GM20431 (cell line): ENCODE measurements around the gene SCGB1A1.
"Not testable (repeated sequence)": the region's sequence is repeated elsewhere in the genome, so short reads cannot be mapped to it uniquely, and the experiment has no call there.

Source experiments
- in situ Hi-C: fragments of 300-500 bp; cut with MseI, MboI; formaldehyde crosslinking; loops from one replicate; pipeline ENCODE4 v1.15.0; 2020; ENCODE audit warnings: low sequenced_read_pairs; ENCODE audit not compliant: unreplicated experiment

The SCGB1A1 gene, protein sequence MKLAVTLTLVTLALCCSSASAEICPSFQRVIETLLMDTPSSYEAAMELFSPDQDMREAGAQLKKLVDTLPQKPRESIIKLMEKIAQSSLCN

DNA sequence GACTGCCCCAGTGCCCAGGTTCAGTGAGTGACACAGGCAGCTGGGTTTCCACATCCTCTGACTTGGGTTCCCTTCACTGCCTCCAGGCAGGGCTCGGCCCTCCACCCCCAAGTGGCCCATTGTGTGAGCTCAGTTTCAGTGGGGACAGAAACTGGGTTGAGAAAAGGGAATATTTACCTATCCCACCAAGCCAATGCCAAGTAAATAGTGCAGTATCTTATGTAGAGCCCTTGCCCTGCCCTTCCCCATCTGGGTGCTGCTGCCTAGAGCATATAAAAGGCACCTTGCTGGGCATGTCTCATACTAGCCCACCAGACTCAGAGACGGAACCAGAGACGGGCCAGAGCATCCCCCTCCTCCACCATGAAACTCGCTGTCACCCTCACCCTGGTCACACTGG lies at the start of gene SCGB1A1:
TSS of gene SCGB1A1 (plus strand) at position 301 of the 400 bp plus-strand sequence. CDS start at position 364, 63 bp downstream.
- in situ Hi-C loops, result no loop called here

DNA sequence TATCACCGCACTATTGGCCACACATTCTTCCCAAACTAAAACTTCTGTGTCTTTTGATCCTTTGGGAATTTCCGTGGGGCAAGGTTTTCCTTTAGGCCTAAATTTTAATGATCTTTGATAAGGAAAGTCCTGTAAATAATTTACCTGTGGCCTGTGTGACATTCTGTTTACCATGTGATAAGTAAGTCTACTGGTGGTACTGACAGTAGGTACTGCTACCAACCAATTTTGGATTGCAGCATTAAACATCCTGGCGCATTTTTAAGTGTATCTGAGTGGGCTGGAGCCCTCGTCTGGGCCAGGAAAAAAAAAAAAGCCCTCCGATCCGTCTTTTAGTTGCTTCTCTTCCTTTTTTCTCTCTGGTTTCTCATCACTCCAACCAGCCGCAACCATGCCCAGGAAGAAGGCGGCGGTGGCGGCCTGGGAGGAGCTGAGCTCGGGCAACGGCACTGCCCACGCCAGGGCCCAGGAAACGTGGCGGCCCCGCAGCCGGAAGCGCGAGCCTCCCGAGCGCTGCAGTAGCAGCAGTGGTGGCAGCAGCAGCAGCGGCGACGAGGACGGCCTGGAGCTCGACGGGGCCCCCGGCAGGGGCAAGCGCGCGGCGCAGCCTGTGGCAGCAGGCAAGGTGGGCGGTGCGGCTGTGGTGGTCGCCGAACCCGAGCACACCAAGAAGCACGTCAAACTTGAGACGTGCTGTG lies 47.9 kb upstream of the SCGB1A1 start:
- in situ Hi-C loops, result no loop called here

DNA sequence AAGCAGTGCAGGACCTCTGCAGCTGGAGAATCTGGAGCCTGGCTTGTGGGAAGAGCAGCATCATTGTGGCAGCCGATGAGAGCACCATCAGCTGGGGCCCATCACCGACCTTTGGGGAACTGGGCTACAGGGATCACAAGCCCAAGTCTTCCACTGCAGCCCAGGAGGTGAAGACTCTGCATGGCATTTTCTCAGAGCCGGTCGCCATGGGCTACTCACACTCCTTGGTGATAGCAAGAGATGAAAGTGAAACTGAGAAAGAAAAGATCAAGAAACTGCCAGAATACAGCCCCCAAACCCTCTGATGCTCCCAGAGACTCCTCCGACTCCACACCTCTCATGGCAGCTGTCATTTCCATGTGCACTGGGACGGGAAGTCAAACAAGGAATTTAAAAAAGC lies 46.0 kb upstream of the SCGB1A1 start:
- in situ Hi-C loops, result no loop called here

DNA sequence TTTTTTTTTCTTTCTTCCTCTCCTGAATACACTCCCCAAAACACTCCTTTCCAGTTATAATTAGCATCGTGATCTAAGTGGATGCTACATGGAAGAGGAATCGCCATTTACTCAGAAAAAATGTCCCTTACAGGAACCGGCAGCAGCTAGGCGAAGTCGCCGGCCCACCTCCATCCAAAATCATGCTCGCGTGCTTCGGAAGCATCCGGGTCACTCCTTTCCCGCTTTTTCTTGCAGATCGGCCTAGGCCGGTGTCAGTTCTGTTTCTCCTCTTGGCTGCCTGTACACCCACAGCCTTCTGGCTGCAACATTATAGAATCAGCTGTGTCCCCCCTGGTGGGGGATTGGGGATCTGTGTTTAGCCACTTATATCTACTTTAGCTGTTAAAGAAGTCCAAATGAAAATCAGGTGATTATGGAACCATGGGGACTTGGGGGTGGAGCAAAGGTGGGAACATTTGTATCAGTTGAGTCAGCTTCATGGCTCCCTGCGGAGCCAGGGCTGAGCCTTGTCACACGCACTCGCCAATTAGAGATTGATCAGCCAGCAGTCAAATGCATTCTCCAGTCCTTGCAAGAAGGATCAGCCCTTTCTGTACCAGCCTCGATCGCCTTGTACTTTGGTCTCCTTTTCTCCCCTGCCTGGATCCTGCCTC lies 45.2 kb upstream of the SCGB1A1 start:
- in situ Hi-C loops, result no loop called here

DNA sequence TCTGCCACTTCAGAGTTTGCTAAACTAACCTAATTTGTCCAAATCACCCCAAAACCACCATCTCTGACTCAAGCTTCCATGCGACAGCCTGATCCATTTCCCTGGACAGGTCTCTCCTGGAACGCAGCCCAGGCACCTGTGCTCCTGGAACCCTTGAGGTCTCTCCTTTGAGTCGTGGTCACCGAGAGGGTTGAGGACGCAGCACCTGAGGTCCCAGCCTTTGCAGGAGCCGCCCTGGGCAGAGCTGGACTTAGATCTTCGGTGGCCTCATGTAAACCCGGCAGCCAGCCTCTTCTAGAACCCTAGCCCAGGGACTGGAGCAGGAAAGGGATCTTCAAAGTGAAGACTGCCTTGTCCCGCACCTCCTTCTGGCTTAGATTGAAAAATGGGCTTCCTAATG lies 44.0 kb upstream of the SCGB1A1 start:
- in situ Hi-C loops, result no loop called here

DNA sequence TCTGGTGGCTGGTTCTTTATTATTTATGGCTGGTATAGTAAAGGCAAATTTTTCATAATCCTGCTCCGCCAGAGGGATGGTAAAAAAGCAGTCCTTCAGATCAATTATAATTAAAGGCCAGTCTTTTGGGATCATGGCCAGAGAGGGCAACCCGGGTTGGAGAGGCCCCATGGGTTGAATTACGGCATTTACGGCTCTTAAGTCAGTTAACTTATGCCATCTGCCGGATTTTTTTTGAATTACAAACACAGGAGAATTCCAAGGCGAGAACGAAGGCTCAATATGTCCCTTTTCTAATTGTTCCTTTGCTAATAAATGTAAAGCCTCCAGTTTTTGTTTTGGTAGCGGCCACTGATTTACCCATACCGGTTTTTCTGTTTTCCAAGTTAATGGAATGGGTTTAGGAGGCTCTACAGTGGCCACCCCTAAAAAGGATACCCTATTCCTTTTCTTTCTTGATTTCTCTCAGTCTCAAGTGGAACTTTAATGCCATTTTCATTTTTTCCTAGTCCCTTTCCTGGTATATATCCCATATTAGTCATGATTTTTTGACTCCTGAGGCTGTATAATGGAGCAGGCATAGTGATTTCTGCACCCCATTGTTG lies 40.3 kb upstream of the SCGB1A1 start:
- in situ Hi-C loops, result not testable (repeated sequence)

DNA sequence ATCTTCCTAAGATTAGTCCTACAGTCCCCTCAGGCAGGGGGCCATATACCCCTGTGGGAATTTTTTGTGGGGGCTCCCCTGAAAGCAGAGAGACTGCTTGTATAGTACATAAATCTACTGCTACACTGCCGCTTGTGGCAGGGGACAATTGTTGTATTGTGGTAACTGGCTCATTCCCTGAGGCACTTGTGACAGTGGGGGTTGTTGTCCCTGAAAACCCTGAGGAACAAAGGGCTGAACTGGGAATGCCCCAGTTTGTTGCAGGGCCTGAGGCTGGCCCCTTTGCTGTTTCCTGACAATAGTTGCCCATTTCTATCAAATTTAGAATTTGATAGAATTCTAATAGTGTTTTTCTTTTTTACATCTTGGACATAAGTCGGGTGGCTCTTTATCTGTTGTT lies 39.2 kb upstream of the SCGB1A1 start:
- in situ Hi-C loops, result not testable (repeated sequence)

DNA sequence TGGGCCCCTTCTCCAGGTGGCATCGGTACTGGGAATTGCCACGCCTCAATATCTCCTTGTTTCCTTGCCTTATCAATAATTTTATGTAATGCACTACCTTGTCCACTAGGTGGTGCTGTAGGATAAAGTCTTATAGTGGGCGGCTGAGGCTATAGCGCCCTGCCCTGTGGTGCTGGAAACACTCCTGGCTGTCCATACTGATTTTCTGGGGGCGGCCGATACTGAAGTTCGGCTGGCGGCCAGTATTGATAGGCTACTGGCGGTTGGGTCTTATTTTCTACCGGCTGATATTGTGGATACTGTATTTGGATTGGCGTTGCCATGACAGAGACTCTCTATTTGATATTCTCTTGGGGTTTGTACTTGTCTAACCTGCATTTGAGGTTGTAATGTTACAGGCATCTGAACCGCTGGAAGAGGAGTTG lies 38.0 kb upstream of the SCGB1A1 start:
- in situ Hi-C loops, result not testable (repeated sequence)

DNA sequence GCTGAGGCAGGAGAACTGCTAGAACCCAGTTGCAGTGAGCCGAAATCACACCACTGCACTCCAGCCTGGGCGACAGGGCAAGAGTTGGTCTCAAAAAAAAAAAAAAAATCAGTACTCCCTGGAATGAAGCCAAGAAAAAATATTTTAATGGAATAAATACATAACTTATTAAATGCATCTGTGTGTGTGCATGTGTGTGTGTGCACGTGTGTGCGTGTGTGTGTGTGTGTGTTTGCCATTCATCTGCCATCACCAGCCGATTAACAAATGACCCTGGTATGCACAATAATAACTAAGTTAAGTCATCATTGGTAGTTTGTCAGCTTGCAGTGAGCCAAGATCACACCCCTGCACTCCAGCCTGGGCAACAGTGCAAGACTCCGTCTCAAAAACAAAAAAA lies 35.0 kb upstream of the SCGB1A1 start:
- in situ Hi-C loops, result no loop called here

DNA sequence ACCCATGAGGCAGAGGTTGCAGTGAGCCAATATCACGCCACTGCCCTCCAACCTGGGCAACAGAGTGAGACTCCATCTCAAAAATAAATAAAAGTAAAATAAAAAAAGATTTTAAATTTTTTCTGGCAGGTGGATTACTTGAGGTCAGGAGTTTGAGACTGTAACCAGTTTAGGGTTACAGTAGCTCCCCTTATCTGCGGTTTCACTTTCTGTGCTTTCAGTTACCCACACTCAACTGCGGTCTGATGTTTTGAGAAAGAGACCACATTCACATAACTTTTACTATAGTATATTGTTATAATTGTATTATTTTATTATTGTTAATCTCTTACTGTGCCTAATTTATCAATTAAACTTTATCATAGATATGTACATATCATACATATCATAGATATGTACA lies 32.8 kb upstream of the SCGB1A1 start:
- in situ Hi-C loops, result not testable (repeated sequence)

DNA sequence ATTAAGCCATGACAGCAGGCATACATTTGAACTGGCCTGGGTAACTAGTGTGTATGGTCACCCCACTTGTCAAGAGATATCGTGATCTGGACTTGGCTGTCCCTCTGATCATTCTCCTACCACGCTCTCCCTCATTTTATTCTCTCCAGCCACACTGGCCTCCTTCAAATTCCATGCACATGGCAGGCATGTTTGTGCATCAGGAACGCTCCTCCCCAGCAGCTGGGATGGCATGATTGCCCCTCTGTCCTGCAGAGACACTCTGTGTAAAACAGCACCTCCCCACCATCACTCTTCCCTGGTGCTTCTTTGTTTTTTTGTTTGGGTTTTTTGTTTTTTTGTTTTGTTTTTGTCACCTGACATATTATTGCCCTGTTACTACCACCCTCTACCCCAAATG lies 31.5 kb upstream of the SCGB1A1 start:
- in situ Hi-C loops, result no loop called here

DNA sequence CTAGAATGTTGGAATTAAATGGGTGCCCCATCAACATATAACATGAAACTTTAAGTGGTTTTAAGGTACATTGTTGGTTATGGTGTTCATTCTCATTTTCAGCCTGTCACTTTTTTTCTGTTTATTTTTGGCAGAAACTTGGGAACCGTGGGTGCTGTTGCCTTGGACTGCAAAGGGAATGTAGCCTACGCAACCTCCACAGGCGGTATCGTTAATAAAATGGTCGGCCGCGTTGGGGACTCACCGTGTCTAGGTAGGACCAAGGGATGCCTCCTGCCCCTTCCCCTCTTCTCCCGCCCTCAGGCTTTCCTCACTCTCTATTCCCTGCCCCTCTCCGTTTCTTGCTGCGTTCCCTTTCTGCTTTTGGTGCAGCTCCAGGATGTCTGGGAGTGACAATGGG lies 29.8 kb upstream of the SCGB1A1 start:
- in situ Hi-C loops, result no loop called here

DNA sequence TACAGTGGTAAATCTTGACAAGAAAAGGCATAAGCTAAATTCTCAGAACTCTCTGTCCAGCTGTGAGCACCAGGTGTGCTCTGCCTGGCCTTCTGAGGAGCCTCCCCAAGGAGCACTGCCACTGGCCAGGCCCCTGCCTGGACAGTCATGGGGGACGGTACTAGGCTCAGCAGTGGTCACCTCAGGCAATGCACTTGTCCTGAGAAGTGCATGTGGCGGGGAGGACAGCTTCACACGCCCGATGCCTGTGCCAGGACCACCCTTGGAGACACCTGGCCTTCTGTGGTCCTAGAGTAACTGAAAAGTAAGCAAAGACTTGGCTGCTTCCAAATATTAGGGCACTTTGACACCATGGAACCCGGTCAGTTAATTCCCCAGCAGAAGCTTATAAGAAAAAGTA lies 28.6 kb upstream of the SCGB1A1 start:
- in situ Hi-C loops, result loop anchor here (10.0 kb wide), 1 partner anchor 305 kb away; no protein-coding TSS in a partner anchor

DNA sequence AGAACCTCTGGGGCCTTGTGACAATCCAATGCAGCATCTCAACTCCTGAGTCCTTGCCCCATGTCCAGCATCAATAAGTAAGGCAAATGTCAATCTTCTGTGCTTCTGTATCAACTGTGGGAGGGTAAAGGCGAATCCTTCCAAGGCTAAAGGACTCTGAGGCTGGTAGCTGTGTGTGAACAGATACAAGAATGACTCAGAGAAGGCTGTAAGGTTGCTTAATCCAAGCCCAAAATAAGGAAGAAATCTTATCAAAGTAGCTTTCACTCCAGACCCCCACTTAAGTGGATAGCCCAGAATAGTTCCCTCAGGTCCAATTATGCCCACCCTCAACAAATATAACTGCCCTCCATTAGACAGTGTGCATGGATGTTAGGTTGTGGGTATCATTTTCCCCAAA lies 28.1 kb upstream of the SCGB1A1 start:
- in situ Hi-C loops, result loop anchor here (10.0 kb wide), 1 partner anchor 304 kb away; no protein-coding TSS in a partner anchor

DNA sequence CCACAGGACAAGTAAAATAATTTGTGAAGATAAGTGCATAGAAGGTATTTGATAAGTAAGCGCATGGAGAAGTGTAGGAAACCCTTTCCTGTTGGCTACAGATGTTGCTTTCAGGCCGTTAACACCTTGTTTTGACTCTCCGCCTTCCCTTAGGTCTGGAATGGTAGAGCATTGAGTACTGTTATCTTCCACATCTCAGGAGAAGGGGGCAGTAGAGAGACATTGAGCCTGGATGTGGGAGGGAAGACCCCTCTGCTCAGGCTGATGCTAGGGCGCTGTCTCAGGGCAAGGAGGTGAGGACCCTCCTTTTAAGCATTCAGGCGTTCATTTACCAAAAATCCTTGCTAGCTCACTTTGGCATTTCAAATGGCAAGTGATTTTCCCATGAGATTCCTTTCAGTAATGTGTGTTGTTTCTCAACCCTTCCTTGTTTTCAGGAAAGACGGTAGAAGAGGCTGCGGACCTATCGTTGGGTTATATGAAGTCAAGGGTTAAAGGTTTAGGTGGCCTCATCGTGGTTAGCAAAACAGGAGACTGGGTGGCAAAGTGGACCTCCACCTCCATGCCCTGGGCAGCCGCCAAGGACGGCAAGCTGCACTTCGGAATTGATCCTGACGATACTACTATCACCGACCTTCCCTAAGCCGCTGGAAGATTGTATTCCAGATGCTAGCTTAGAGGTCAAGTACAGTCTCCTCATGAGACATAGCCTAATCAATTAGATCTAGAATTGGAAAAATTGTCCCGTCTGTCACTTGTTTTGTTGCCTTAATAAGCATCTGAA lies 27.0 kb upstream of the SCGB1A1 start:
- in situ Hi-C loops, result loop anchor here (10.0 kb wide), 1 partner anchor 303 kb away; no protein-coding TSS in a partner anchor

DNA sequence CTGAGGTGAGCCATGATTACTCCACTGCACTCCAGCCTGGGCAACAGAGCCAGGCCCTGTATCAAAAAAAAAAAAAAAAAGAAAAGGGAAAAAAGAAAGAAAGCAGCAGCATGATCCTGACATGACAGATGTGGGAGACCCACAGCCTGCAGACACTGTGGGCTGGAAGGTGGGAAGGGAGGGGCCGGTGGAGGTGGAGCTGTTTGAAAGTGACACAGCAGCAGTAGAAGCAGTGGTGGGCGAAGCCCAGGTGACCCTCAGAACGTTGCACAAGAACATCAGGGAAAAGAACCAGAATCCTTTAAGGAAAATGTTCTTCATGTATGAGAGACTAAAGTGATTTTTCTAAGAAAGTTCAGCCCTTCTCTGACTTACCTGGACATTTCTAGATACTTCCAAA lies 26.3 kb upstream of the SCGB1A1 start:
- in situ Hi-C loops, result loop anchor here (10.0 kb wide), 1 partner anchor 302 kb away; no protein-coding TSS in a partner anchor

DNA sequence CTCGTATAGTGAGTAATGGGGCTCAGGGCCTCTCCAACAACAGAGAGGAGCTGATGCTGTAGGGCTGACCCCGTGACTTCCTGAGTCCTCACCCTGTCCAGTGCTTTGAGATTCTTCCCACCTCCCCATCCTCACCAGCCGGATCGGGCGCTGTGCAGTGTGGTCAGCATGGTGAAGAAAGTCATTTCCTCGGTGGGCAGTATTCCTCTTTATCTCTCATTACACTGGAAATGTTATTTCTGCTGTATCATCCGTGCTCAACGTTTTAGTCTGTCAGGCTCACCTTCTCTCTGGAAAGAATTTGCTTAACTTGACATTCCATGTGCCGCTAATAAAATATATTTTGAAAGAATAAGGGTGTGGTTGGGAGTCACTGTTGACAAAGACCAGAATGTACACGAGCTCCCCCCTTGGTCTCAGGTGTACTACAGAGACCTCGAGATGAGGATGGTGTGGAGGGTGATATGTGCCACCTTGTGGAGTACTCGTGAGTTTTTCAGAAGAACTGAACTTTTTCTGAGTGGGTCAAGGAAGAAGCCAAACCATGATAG lies 25.7 kb upstream of the SCGB1A1 start:
- in situ Hi-C loops, result loop anchor here (10.0 kb wide), 1 partner anchor 302 kb away; no protein-coding TSS in a partner anchor

DNA sequence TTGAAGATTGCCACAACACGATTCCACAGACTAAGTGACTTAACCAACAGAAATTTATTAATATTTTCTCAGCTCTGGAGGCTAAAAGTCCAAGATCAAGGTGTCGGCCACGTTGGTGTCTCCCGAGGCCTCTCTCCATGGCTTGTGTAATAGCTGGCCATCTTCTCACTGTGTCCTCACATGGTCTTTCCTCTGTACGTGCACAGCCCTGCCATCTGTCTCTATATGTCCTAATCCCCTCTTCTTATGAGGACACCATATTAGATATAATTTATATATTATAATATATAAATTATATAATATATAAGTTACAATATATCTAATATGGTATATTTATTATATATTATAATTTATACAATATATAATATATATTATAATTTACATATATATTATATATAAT lies 25.1 kb upstream of the SCGB1A1 start:
- in situ Hi-C loops, result loop anchor here (10.0 kb wide), 1 partner anchor 301 kb away; no protein-coding TSS in a partner anchor

DNA sequence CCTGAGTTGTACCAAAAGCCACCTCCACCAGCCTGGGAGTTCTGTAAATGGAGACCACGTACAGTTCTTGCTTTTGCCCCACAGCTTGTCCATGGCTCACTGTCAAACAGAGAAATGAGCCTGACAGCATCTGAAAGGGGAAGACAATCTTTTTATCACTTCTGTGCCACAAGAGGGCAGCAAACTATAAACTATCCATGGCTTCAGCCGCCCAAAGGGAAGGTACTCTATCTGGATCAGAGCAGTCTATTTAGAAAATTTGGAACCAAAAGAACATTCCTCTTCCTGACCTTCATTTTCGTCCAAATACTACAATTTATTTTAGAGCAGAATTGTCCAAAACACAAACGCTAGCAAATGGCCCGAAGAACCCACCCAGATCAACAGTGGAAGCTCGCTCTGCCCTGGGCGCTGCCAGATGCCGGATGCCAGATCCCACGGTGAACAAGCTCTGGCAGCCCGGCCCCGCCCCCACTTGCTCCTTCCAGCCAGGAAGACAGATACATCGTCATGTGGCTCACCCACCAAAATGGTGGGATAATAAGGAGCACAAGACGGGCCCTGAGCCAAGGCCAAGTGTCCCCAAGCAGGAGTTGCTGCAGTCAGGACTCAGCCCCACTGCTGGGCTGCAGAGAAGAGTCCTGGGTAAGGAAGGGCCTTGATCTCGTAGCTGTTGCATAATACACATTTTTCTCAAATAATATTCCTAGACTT lies 23.9 kb upstream of the SCGB1A1 start:
- in situ Hi-C loops, result loop anchor here (10.0 kb wide), 1 partner anchor 300 kb away; no protein-coding TSS in a partner anchor
